Uterus (tissue), 4 donors: ENCODE results near the gene HTR3B. TPM values are rescaled to one million over a fixed set of nuclear protein-coding genes. Genes with fewer than 3 reads are reported as not detected.

ENCODE experiments used
- DNase-seq, 2 donors: peaks; one replicate each; pipeline ENCODE4 v3.0.0-alpha.2; 2019 to 2020
- H3K27ac ChIP-seq, 2 donors: fragments of 200-600 bp; sonication (generic); 1 replicate in 1 of 2; 2 replicates in 1 of 2; pipeline ENCODE4 v1.5.1; 2016 to 2018
- H3K27me3 ChIP-seq, 2 donors: fragments of 200-600 bp; sonication (generic); one replicate each; pipeline ENCODE4 v1.5.1; 2018 to 2019; ENCODE audit warnings: control low read depth in 1 of 2
- H3K36me3 ChIP-seq, 2 donors: fragments of 200-600 bp; sonication (generic); one replicate each; pipeline ENCODE4 v1.5.1; 2019; ENCODE audit warnings: control low read depth in 1 of 2
- H3K4me1 ChIP-seq, 2 donors: fragments of 200-600 bp; sonication (generic); one replicate each; pipeline ENCODE4 v1.5.1; 2018 to 2019; ENCODE audit warnings: control low read depth in 1 of 2
- H3K4me3 ChIP-seq, 2 donors: fragments of 200-600 bp; sonication (generic); 1 replicate in 1 of 2; 2 replicates in 1 of 2; pipeline ENCODE4 v1.5.1; 2018 to 2019; ENCODE audit warnings: mild to moderate bottlenecking in 1 of 2
- H3K9me3 ChIP-seq, 2 donors: fragments of 200-600 bp; sonication (generic); one replicate each; pipeline ENCODE4 v1.5.1; 2019; ENCODE audit warnings: control low read depth in 1 of 2
- POLR2A ChIP-seq, 2 donors: fragments of 450-650 bp; IDR thresholded peaks; one replicate each; pipeline ENCODE4 v1.6.1; 2016; ENCODE audit warnings: antibody characterized with exemption in 2 of 2, mild to moderate bottlenecking in 1 of 2, moderate library complexity in 1 of 2
- intact Hi-C: fragments of 100-400 bp; cut with DNase I; formaldehyde crosslinking; loops from one replicate; pipeline ENCODE4 v1.15.1; 2023; ENCODE audit warnings: low total_unique reads
- total RNA-seq, 4 donors: library from RNA; depleted of rRNA in 3 of 4; stranded (reverse); fragments of >200 nt in 3 of 4; gene quantifications; one replicate each; pipeline versions ENCODE4 v1.1.0 to v1.2.4, GENCODE V29; 2014 to 2023
- TF ChIP-seq, protein P1 (sequence below), 4 experiments: fragments of 200-600 bp in 2 of 4; fragments of 450-650 bp in 2 of 4; sonication (generic) in 2 of 4; IDR thresholded peaks; one replicate each; pipeline ENCODE4 v1.5.1; 2016 to 2019; ENCODE audit warnings: antibody characterized with exemption in 4 of 4, mild to moderate bottlenecking in 2 of 4, moderate library complexity in 1 of 4
- donor health status: DM: yes; HTN: yes; CAD: no.

Gene HTR3B
- total RNA-seq, 4 donors from 2014 or later, result not detected

DNA sequence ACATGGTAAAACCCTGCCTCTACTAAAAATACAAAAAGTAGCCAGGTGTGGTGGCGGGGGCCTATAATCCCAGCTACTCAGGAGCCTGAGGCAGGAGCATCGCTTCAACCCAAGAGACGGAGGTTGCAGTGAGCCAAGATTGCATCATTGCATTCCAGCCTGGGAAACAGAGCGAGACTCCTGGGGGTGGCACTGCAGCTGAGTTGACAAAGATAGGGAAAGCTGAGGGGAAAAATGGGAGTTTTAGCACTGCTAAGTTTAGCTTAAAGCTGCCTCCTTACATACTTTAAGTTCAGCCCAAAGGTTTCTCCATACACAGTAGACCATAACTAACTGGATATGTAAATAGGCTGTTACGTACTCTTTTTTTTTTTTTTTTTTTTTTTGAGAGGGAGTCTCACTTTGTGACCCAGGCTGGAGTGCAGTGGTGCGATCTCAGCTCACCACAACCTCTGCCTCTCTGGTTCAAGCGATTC is 20.2 kb upstream of the HTR3B start:
- TF ChIP-seq, protein P1, sequence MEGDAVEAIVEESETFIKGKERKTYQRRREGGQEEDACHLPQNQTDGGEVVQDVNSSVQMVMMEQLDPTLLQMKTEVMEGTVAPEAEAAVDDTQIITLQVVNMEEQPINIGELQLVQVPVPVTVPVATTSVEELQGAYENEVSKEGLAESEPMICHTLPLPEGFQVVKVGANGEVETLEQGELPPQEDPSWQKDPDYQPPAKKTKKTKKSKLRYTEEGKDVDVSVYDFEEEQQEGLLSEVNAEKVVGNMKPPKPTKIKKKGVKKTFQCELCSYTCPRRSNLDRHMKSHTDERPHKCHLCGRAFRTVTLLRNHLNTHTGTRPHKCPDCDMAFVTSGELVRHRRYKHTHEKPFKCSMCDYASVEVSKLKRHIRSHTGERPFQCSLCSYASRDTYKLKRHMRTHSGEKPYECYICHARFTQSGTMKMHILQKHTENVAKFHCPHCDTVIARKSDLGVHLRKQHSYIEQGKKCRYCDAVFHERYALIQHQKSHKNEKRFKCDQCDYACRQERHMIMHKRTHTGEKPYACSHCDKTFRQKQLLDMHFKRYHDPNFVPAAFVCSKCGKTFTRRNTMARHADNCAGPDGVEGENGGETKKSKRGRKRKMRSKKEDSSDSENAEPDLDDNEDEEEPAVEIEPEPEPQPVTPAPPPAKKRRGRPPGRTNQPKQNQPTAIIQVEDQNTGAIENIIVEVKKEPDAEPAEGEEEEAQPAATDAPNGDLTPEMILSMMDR (IDR thresholded peaks at IDR 0.05), result no peak
- no peak for TF ChIP-seq POLR2A (IDR thresholded peaks at IDR 0.05)
- Histone ChIP-seq H3K36me3 (no peaks in the 10 kb centered on the region), H3K4me3 (no peak overlapping the region), H3K9me3 (no peaks in the 10 kb centered on the region), H3K27ac (no peak overlapping the region), H3K4me1 (no peaks in the 10 kb centered on the region), H3K27me3 (no peaks in the 10 kb centered on the region)
- intact Hi-C loops, result no loop called here
- DNase-seq, result no peak

DNA sequence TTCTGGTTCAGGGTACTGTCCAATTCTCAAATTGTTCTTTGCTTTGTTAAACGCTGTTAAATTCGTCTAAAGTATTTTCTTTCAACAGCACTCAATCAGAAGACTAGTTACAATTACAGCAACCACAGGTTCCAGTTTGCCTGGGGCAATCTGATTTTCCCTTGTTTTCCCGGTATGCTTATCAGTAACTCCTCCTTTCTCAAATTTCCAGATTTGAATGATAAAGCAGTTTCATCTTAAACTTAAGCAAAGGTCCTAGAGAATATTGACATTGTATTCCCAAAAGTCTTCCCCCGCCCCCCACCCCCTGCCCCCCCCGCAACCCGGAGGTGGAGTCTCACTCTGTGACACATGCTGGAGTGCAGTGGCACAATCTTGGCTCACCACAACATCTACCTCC is 18.7 kb upstream of the HTR3B start:
- no peaks in the 10 kb centered on the region for H3K27me3 ChIP-seq
- DNase-seq, result no peak
- H3K9me3 ChIP-seq, result no peaks in the 10 kb centered on the region
- no peak for TF ChIP-seq POLR2A (IDR thresholded peaks at IDR 0.05)
- TF ChIP-seq, protein P1 (IDR thresholded peaks at IDR 0.05), result no peak
- H3K4me3 ChIP-seq, result no peak overlapping the region
- intact Hi-C loops, result no loop called here
- no peaks in the 10 kb centered on the region for H3K36me3 ChIP-seq
- no peak overlapping the region for H3K27ac ChIP-seq
- H3K4me1 ChIP-seq, result no peaks in the 10 kb centered on the region

DNA sequence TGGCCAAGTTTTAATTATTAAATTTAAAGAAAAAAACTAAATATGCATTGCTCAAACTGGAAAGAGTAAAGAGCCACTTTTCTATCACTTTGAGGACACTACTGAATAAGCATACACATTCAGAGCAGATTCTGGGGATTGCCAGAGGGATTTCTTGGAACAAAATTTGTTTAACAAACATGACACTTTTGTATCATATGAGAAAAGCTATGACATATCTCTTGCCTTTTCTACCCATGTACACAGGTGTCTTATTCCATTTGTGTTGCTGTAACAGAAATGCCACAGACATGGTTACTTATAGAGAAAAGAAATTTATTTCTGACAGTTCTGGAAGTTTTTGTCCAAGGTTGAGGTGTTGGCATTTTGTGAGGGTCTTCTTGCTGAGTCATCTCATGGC is 15.7 kb upstream of the HTR3B start:
- Histone ChIP-seq H3K4me1 (no peaks in the 10 kb centered on the region), H3K27me3 (no peaks in the 10 kb centered on the region), H3K36me3 (no peaks in the 10 kb centered on the region), H3K9me3 (no peaks in the 10 kb centered on the region), H3K4me3 (no peak overlapping the region), H3K27ac (no peak overlapping the region)
- no peak for DNase-seq
- intact Hi-C loops, result no loop called here
- no peak for TF ChIP-seq POLR2A (IDR thresholded peaks at IDR 0.05)
- TF ChIP-seq, protein P1 (IDR thresholded peaks at IDR 0.05), result no peak

DNA sequence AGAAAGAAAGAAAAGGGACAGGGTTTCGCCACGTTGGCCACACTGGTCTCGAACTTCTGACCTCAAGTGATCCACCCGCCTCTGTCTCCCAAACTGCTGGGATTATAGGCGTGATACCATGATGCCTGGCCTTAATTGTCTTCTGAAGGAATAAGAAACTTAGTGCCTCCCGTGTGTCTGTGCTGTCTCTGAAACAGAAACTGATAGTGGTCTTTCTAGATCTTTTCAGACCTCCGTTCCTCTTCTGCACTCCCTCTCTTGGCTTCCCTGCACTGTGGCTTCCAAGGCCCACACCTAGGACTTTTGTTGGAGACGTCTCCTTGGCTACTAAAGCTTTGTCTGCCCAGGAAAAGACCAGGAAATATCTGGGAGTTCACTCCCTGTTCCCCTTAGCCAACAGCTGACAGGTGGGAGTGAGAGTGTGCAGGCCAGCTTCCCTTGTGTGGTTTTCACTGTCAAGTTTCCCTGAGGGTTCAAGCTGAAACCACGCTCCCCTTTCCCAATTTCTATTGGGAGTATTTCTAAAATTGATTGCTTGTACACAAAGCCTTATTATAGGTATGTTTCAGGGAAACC is 10.1 kb upstream of the HTR3B start:
- Histone ChIP-seq H3K36me3 (no peaks in the 10 kb centered on the region), H3K27ac (no peak overlapping the region), H3K27me3 (no peaks in the 10 kb centered on the region), H3K4me3 (no peak overlapping the region), H3K9me3 (no peaks in the 10 kb centered on the region), H3K4me1 (no peaks in the 10 kb centered on the region)
- no peak for TF ChIP-seq POLR2A (IDR thresholded peaks at IDR 0.05)
- TF ChIP-seq, protein P1 (IDR thresholded peaks at IDR 0.05), result no peak
- no peak for DNase-seq
- intact Hi-C loops, result no loop called here

DNA sequence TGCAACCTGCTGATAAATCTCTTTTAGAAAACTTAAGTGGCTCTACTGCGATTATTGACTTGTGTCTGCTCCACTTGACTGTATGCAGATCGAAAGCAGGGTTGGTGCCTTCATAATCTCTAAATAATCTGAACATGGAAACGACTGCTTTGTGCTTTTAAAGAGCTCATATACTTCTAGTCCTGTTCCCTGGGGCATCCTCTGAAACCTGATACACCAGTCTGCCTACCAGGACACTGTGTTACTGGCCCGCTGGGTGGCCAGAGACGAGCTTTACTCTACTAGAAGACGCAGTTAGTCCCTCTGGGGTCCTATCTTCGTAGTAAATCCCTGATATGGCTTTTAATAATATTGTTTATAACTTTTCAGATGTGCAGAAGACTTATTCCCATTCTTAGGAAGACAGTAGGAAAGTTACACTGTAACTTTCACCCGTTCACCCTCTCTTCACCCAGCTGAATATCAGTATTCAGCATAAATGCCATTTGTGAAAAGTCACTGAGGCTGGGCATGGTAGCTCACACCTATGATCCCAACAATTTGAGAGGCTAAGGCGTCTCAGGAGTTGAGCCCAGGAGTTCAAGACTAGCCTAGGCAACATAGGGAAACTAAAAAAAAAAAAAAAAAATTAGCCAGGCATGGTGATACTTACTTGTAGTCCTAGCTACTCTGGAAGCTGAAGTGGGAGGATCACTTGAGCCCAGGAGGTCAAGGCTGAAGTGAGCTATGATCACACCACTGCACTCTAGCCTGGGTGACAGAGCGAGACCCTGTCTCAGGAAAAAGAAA is 9.0 kb upstream of the HTR3B start:
- H3K36me3 ChIP-seq, result no peaks in the 10 kb centered on the region
- no peak overlapping the region for H3K4me3 ChIP-seq
- no peak for TF ChIP-seq POLR2A (IDR thresholded peaks at IDR 0.05)
- TF ChIP-seq, protein P1 (IDR thresholded peaks at IDR 0.05), result no peak
- no peaks in the 10 kb centered on the region for H3K9me3 ChIP-seq
- intact Hi-C loops, result loop anchor here (2.0 kb wide), 1 partner anchor 367 kb away; no protein-coding TSS in a partner anchor
- DNase-seq, result no peak
- no peaks in the 10 kb centered on the region for H3K4me1 ChIP-seq
- H3K27ac ChIP-seq, result no peak overlapping the region
- no peaks in the 10 kb centered on the region for H3K27me3 ChIP-seq
